EH (cell line): Measurements from ENCODE around the gene EML6.
"Not testable (repeated sequence)": the region's sequence is repeated elsewhere in the genome, so short reads cannot be mapped to it uniquely, and the experiment has no call there.

Source experiments
- DNase-seq: peaks from one replicate; pipeline ENCODE4 v3.0.0-alpha.2; 2015; ENCODE audit warnings: low read depth

Gene EML6

DNA sequence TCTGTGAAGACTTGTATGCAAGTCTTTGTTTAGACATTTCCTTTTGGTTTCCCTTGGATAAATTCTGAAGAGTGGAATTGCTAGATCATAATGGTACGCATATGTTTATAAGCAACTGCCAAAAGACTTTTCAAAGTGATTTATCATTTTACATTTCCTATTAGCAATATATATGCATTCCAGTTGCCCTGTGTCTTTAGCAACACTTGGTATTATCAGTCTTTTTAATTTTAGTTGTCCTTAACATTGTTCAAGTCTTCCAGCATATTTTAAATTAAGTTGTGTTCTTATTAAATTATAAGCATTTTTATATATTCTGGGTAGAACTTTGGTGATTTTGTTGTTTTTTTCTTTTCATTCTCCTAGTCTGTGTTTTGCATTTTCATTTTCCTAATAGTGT is 81.8 kb downstream of the EML6 start:
- no peak for DNase-seq

DNA sequence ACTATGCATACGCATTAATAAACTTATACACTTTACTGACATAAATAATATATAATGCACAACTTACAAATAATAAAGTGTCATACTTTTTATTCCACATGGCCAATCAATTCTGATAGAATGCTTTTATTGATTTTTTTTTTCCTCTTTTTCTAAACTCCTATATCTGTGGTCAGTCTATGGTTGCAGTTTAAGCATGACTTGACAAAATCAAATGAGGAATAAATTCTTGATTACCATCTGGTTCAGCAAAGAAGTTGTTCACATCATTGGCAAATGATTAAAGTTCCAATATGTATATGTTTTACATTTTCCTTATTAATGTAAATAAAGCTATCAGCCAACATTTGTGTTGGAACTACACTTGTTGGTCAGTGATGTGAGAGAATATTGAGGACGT is 83.5 kb downstream of the EML6 start:
- DNase-seq = no peak

DNA sequence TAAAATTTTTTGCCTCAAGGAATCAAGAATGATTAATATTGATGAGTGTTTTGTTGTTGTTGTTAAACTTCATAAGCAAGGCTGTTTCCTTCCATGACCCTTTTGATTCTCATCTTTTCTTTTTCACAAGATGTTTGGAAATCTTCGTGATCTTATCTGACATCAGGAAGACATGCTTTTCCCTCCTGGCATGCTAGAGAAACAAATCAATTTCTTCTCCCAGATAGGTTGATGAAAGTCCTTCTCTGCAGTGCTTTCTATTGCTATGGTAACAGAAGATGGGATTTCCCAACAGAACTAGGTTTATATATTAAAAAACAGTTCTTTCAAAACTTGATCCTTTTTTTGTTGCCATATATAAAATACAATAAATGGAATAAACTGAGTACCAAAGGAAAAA is 85.2 kb downstream of the EML6 start:
- no peak for DNase-seq

DNA sequence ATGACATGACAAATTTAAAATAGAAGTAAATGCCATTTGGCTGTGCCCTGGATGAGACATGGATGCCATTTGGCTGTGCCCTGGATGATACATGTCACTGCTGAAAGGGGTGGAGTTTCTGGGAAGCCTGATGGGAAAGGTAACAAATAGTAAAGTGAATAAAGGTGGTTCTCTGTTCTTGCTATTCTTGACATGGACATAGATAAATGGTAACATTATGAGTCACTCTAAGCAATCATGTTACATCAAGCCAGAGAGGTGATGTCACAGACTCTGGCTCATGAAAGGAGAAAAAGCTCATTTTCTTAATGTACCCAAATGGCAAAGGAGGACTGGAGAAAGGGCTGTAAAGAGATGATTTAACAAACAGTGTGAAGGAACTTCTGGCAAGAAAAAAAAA is 86.4 kb downstream of the EML6 start:
- peak; percentile 36 for DNase-seq

- no peak for DNase-seq
Observed at GRCh38 chr2:54810246-54810645, 86.8 kb downstream of the EML6 start.

GRCh38 chr2:54813584-54813983 is 90.1 kb downstream of the EML6 start:
- DNase-seq = no peak

DNA sequence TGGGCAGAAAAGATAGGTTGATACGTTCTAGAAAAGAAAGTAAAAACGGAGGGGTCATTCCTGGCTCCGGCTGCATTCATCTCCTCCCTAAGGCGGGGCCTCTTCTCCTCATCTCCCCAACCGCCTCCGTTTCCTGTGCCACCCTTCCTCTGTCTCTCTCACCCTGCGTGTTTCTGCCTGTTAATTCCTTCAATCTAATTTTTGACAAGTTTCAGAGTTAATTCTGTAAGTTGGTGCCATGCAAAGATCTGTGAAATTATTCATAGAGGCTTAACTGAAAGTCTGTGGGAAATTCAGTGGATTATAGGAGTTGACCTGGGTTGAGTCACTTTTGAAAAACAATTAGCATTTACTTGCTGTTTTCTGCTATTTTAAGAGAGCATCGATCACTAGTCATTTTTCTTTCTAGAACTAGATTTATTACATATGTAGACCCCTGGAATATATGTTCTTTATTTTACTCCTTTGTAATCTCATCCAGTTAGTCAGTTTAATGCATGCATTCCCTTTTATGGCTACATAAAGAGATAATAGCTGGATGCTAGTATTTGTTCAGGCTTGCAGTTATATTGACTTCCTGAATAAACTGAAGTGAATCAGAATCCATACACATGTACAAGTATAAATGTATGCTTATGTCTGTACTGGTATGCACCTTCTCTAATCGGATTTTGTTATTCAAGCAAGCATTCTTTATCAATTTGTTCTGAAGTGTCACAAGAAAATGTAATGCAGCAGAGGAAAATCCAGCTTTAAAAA is 91.1 kb downstream of the EML6 start:
- no peak for DNase-seq

GRCh38 chr2:54815148-54815539 is 91.7 kb downstream of the EML6 start:
- DNase-seq = no peak

GRCh38 chr2:54818226-54818625 is 94.8 kb downstream of the EML6 start:
- DNase-seq = no peak

DNA sequence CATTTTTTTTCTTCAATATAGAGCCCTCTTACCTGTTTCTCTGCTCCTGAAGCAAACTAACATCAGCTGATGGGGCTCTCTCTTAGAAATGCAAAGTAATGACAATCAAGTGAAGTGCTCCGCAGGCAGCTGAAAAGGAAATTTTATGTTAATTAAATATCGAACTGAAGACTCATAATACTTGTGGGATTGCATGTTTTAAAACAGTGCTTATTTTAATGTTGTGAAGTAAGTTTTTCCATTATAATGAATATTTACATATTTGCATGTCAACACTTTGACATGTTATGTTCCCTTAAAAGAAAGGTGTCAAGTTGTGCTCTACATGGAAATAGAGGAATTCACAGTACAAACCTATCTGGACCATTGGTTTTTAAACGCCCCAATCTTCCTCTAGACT is 97.1 kb downstream of the EML6 start:
- DNase-seq = no peak

- DNase-seq = no peak
Observed at GRCh38 chr2:54824567-54824966, 101.1 kb downstream of the EML6 start.

DNA sequence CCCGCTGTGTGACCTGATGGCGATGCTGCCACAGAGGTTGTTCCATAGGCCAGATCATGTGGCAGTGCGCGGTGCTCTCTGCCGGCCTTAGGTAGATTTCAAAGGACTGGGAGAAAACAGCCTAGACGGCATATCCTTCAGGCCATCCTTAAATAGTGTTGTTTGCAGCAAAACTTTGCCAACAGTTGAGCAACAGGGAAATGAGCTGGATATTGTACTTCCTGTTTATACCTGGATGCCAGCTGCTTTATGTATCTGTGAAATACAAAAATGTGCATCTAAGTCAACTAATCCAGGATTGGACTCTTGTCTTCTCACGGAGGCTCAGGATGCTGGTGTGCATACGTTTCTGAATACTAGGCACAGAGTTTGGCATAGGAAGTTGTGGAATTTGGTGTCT is 107.1 kb downstream of the EML6 start:
- no peak for DNase-seq

DNA sequence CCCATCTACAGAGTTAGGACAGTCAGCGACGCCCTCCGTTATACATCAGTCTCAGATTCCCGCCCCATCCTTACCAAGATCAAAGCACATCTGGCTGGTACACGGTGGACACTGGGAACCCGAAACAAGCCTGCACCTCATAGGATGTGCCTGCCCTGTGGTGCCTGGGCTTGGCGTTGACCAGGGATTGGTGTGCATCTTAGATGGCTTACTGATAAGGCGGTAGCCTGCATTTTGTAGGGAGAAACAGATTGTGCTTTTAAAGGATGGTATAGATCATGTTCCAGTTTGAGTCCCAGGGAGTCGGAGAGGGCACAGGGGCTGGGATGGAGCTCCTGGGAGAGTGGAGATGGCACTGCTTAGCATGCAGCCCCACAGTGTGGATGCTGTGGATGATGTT is 108.0 kb downstream of the EML6 start:
- DNase-seq = no peak

- no peak for DNase-seq
Observed at GRCh38 chr2:54834721-54835120, 111.3 kb downstream of the EML6 start.

DNA sequence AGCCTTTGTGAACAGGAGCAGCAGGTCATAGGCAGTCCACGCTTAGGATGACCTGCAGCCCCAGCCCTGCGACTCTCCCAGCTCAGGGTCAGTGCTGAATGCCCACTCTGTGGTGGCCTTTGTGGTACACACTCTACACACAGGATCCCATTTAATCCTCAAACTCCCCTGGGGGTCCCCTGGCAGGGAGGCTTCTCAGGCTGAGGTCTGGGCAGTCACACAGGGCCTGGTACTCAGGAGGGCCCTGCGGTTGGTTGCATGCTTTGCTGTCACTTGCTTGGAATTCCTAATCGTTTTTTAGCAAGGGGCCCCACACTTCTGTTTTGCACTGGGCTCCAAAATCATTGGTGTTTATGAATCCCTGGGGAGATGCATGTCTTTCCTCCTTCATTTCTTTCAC is 113.0 kb downstream of the EML6 start:
- no peak for DNase-seq

GRCh38 chr2:54838585-54839035 is 115.1 kb downstream of the EML6 start:
- DNase-seq = peak; percentile 73

- DNase-seq = peak; percentile 12
Observed at GRCh38 chr2:54839461-54840255, 116.2 kb downstream of the EML6 start.

DNA sequence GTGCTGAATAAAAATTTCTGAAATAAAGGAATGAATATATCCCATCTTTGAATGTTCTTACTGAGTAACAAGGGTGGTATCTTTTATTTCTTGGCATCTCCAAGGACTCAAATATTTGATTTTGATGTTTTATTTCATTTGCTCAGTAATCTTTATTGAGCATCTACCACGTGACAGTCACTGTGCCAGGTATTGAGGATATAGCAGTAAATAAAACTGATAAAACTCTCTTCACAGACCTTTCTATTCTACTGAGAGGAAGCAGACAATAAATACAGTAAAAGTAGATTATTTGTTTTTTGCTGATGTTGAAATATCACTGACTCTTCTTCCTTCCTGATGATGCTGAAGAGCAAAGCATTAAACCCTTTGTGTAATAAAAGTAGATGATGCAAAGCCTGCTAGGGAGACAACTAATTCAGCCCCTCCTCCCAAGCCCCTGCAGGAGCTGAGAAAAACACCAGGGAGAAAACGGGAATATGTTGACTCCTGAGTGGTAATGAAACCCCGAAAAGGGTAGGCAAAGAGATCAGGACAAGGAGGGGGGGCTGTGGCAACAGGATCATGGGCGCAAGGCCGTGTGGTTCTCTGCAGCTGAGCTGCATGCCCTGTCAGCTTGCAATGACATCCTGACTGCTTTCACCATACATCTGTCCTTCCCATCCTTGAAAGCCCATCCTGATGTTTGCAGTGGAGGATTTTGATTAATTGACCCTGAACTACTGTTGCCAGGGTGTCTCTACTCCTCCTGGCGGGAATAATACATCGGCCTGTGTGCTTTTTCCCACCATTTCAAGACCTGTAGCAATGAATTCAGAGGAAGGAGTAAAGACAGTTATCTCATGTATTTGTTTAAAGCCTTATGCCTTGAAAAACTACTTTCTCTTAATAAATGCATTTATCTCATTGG is 117.4 kb downstream of the EML6 start:
- DNase-seq = no peak

- DNase-seq = not testable (repeated sequence)
Observed at GRCh38 chr2:54841500-54841899, 118.0 kb downstream of the EML6 start.

- no peak for DNase-seq
Observed at GRCh38 chr2:54845094-54845493, 121.6 kb downstream of the EML6 start.

DNA sequence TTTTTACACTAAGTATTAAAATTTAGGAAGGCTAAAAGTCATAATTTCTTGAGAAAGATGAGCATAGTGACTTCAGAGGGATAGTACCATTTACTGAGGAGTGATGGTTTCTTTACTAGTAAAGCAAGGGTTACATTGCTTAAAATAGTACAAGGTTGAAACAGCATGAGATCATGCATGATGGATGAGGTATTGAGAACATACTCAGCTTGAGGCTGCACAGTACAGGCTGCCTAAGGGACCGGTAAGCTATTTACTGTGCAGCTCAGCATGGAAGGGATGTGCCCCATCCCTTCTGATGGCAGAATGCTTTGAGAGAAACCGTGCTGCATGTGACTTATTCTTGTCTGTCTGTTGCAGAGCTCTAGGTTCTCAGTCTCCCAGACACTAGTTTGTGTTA is 122.1 kb downstream of the EML6 start:
- no peak for DNase-seq
